ENCODE results near the gene FUT8. TPM values are rescaled to one million over a fixed set of nuclear protein-coding genes. Genes with fewer than 3 reads are reported as not detected.
"Not testable (repeated sequence)": the region's sequence is repeated elsewhere in the genome, so short reads cannot be mapped to it uniquely, and the experiment has no call there.

Gene FUT8
- total RNA-seq, 1 donor from 2014 or later, result 131 TPM

- peaks cover 15% of the 10 kb centered on the region for H3K79me2 ChIP-seq (ENCODE audit: low read depth)
- H3K4me1 Mint-ChIP-seq, result no peaks in the 10 kb centered on the region
- H3K4me1 ChIP-seq, result no peaks in the 10 kb centered on the region
- no peak for DNase-seq (ENCODE audit: low spot score)
- no peaks in the 10 kb centered on the region for H3K27me3 ChIP-seq
- H3K27me3 Mint-ChIP-seq (ENCODE audit: insufficient read depth, low read depth), result no peaks in the 10 kb centered on the region
- H3K4me2 ChIP-seq, result no peak overlapping the region
- no peak overlapping the region for H3K27ac ChIP-seq
- H3K36me3 ChIP-seq, result no peaks in the 10 kb centered on the region
- no peak overlapping the region for H3K9ac ChIP-seq
- H3F3A ChIP-seq (ENCODE audit: low read depth), result no peaks in the 10 kb centered on the region
- H3K4me3 ChIP-seq, result no peak overlapping the region
- no peak overlapping the region for H3K4me3 Mint-ChIP-seq
- peaks cover 24% of the 10 kb centered on the region for H3K9me3 Mint-ChIP-seq
- H2AFZ ChIP-seq (replicated peaks), result no peak overlapping the region
- no peaks in the 10 kb centered on the region for H4K20me1 ChIP-seq (ENCODE audit: low read depth)
- H3K36me3 Mint-ChIP-seq, result peaks cover 17% of the 10 kb centered on the region
- no peak overlapping the region for H3K27ac Mint-ChIP-seq
- TF ChIP-seq CTCF (IDR thresholded peaks at IDR 0.05) (no peak), EZH2phosphoT487 (IDR thresholded peaks at IDR 0.05) (no peak), EZH2 (IDR thresholded peaks at IDR 0.05) (no peak)
- H3K9me3 ChIP-seq (ENCODE audit: low read depth), result peaks cover 10% of the 10 kb centered on the region
These were observed 218.5 kb downstream of the FUT8 start for GRCh38 chr14:65631040-65631439.

GRCh38 chr14:65632487-65632886, 220.0 kb downstream of the FUT8 start:
- H3K79me2 ChIP-seq (ENCODE audit: low read depth), result peaks cover 16% of the 10 kb centered on the region
- no peak overlapping the region for H3K27ac Mint-ChIP-seq
- TF ChIP-seq EZH2 (IDR thresholded peaks at IDR 0.05) (no peak), EZH2phosphoT487 (IDR thresholded peaks at IDR 0.05) (no peak), CTCF (IDR thresholded peaks at IDR 0.05) (no peak)
- no peaks in the 10 kb centered on the region for H3K36me3 ChIP-seq
- no peaks in the 10 kb centered on the region for H3K27me3 Mint-ChIP-seq (ENCODE audit: insufficient read depth, low read depth)
- no peaks in the 10 kb centered on the region for H3K4me1 Mint-ChIP-seq
- H3K9me3 ChIP-seq (ENCODE audit: low read depth), result peaks cover 10% of the 10 kb centered on the region
- no peak for DNase-seq (ENCODE audit: low spot score)
- peaks cover 20% of the 10 kb centered on the region for H3K36me3 Mint-ChIP-seq
- no peak overlapping the region for H2AFZ ChIP-seq (replicated peaks)
- no peaks in the 10 kb centered on the region for H3K27me3 ChIP-seq
- no peak overlapping the region for H3K4me3 ChIP-seq
- no peaks in the 10 kb centered on the region for H3K4me1 ChIP-seq
- H3K27ac ChIP-seq, result no peak overlapping the region
- H3K4me2 ChIP-seq, result no peak overlapping the region
- H4K20me1 ChIP-seq (ENCODE audit: low read depth), result no peaks in the 10 kb centered on the region
- no peak overlapping the region for H3K4me3 Mint-ChIP-seq
- no peaks in the 10 kb centered on the region for H3F3A ChIP-seq (ENCODE audit: low read depth)
- no peak overlapping the region for H3K9ac ChIP-seq
- peaks cover 29% of the 10 kb centered on the region for H3K9me3 Mint-ChIP-seq

- not testable (repeated sequence) for H3K27me3 Mint-ChIP-seq (ENCODE audit: insufficient read depth, low read depth); H3K9ac ChIP-seq; H3K27ac Mint-ChIP-seq; H3K27me3 ChIP-seq; H4K20me1 ChIP-seq (ENCODE audit: low read depth); H3K4me1 Mint-ChIP-seq; H3K27ac ChIP-seq; H3K4me3 ChIP-seq; H3K36me3 ChIP-seq; H3K4me2 ChIP-seq; DNase-seq (ENCODE audit: low spot score); H3F3A ChIP-seq (ENCODE audit: low read depth); H2AFZ ChIP-seq (replicated peaks); H3K4me3 Mint-ChIP-seq; H3K4me1 ChIP-seq
- H3K36me3 Mint-ChIP-seq, result peaks cover 20% of the 10 kb centered on the region
- Histone ChIP-seq H3K9me3 (ENCODE audit: low read depth) (peaks cover 10% of the 10 kb centered on the region), H3K79me2 (ENCODE audit: low read depth) (peaks cover 16% of the 10 kb centered on the region)
- peaks cover 29% of the 10 kb centered on the region for H3K9me3 Mint-ChIP-seq
These were observed 221.1 kb downstream of the FUT8 start for GRCh38 chr14:65633666-65634065.

GRCh38 chr14:65637780-65638179, 225.2 kb downstream of the FUT8 start:
- TF ChIP-seq CTCF (IDR thresholded peaks at IDR 0.05), result no peak
- no peak for TF ChIP-seq EZH2 (IDR thresholded peaks at IDR 0.05)
- TF ChIP-seq EZH2phosphoT487 (IDR thresholded peaks at IDR 0.05), result no peak
- Histone ChIP-seq H3K79me2 (ENCODE audit: low read depth) (peaks cover 16% of the 10 kb centered on the region), H3K4me1 (no peaks in the 10 kb centered on the region), H3K27me3 (no peaks in the 10 kb centered on the region), H4K20me1 (ENCODE audit: low read depth) (no peaks in the 10 kb centered on the region), H3K4me3 (no peak overlapping the region), H3K9ac (no peak overlapping the region), H2AFZ (replicated peaks) (no peak overlapping the region), H3K36me3 (no peaks in the 10 kb centered on the region), H3K9me3 (ENCODE audit: low read depth) (peaks cover 10% of the 10 kb centered on the region), H3K27ac (no peak overlapping the region), H3K4me2 (no peak overlapping the region), H3F3A (ENCODE audit: low read depth) (no peaks in the 10 kb centered on the region)
- Mint-ChIP-seq H3K9me3 (peaks cover 21% of the 10 kb centered on the region), H3K27me3 (ENCODE audit: insufficient read depth, low read depth) (no peaks in the 10 kb centered on the region), H3K36me3 (peaks cover 10% of the 10 kb centered on the region), H3K4me1 (no peaks in the 10 kb centered on the region), H3K4me3 (no peak overlapping the region), H3K27ac (no peak overlapping the region)
- DNase-seq (ENCODE audit: low spot score), result no peak

Measured in neural progenitor cell (in vitro differentiated cells).